H9 (cell line): Measurements from ENCODE around the gene ORMDL1. TPM values are rescaled to one million over a fixed set of nuclear protein-coding genes. Genes with fewer than 3 reads are reported as not detected.

Experiments
- DNase-seq: peaks from one replicate; pipeline ENCODE4 v3.0.0-alpha.2; 2017
- H2AFZ ChIP-seq: one replicate; pipeline ENCODE4 v1.6.1; 2013; ENCODE audit warnings: mild to moderate bottlenecking, low read length, control low read depth, moderate library complexity
- H2AK5ac ChIP-seq: 2 replicates; pipeline ENCODE4 v1.6.1; 2013; ENCODE audit warnings: low read length, control low read depth, mixed read lengths; ENCODE audit not compliant: insufficient read length
- H2BK120ac ChIP-seq: one replicate; pipeline ENCODE4 v1.6.1; 2013; ENCODE audit warnings: low read depth, mild to moderate bottlenecking, low read length, control low read depth, inconsistent platforms; ENCODE audit not compliant: poor library complexity, severe bottlenecking
- H2BK12ac ChIP-seq: 2 replicates; pipeline ENCODE4 v1.6.1; 2013; ENCODE audit warnings: low read length, control low read depth, mixed read lengths, low read depth; ENCODE audit not compliant: insufficient read length
- H2BK15ac ChIP-seq: 2 replicates; pipeline ENCODE4 v1.6.1; 2013; ENCODE audit warnings: low read depth, low read length, control low read depth
- H2BK20ac ChIP-seq: one replicate; pipeline ENCODE4 v1.6.1; 2013; ENCODE audit warnings: low read depth, mild to moderate bottlenecking, low read length, control low read depth, inconsistent platforms; ENCODE audit not compliant: poor library complexity, severe bottlenecking
- H2BK5ac ChIP-seq: 2 replicates; pipeline ENCODE4 v1.6.1; 2013; ENCODE audit warnings: low read length, control low read depth, mixed read lengths; ENCODE audit not compliant: insufficient read length
- H3K14ac ChIP-seq: 2 replicates; pipeline ENCODE4 v1.6.1; 2013; ENCODE audit warnings: low read length, control low read depth; ENCODE audit not compliant: insufficient read depth
- H3K18ac ChIP-seq: 2 replicates; pipeline ENCODE4 v1.6.1; 2013; ENCODE audit warnings: low read depth, mild to moderate bottlenecking, mixed read lengths, low read length, control low read depth; ENCODE audit not compliant: insufficient read length
- H3K23ac ChIP-seq: 2 replicates; pipeline ENCODE4 v1.6.1; 2013; ENCODE audit warnings: low read length, control low read depth, mixed read lengths, low read depth; ENCODE audit not compliant: insufficient read length
- H3K23me2 ChIP-seq: 2 replicates; pipeline ENCODE4 v1.6.1; 2013; ENCODE audit warnings: low read depth, mild to moderate bottlenecking, mixed read lengths, low read length, control low read depth; ENCODE audit not compliant: insufficient read length, poor library complexity, severe bottlenecking
- H3K27ac ChIP-seq: 2 replicates; pipeline ENCODE4 v1.5.1; 2013; ENCODE audit warnings: low read length, control low read depth, mixed read lengths, low read depth; ENCODE audit not compliant: insufficient read length
- H3K27me3 ChIP-seq: 2 replicates; pipeline ENCODE4 v1.6.1; 2013; ENCODE audit warnings: low read length, control low read depth, inconsistent platforms; ENCODE audit not compliant: insufficient read depth
- H3K4ac ChIP-seq: 2 replicates; pipeline ENCODE4 v1.6.1; 2013; ENCODE audit warnings: low read depth, mild to moderate bottlenecking, control low read depth, inconsistent platforms, low read length, moderate library complexity
- H3K4me1 ChIP-seq: 2 replicates; pipeline ENCODE4 v1.6.1; 2013; ENCODE audit warnings: low read length, control low read depth, inconsistent platforms; ENCODE audit not compliant: insufficient read depth
- H3K4me2 ChIP-seq: 2 replicates; pipeline ENCODE4 v1.6.1; 2013; ENCODE audit warnings: low read length, control low read depth, mixed read lengths; ENCODE audit not compliant: insufficient read length, insufficient read depth
- H3K56ac ChIP-seq: 2 replicates; pipeline ENCODE4 v1.6.1; 2013; ENCODE audit warnings: low read depth, mild to moderate bottlenecking, mixed read lengths, low read length, control low read depth; ENCODE audit not compliant: insufficient read length
- H3K79me1 ChIP-seq: 2 replicates; pipeline ENCODE4 v1.6.1; 2013; ENCODE audit warnings: low read depth, mild to moderate bottlenecking, moderate library complexity, low read length, control low read depth, inconsistent platforms; ENCODE audit not compliant: insufficient read depth, poor library complexity, severe bottlenecking
- H3K79me2 ChIP-seq: 2 replicates; pipeline ENCODE4 v1.6.1; 2013; ENCODE audit warnings: low read length, control low read depth, inconsistent platforms; ENCODE audit not compliant: insufficient read depth
- H3K9ac ChIP-seq: 2 replicates; pipeline ENCODE4 v1.6.1; 2013; ENCODE audit warnings: low read length, control low read depth, mixed read lengths; ENCODE audit not compliant: insufficient read length; ENCODE audit errors: extremely low read depth
- H3K9me3 ChIP-seq: one replicate; pipeline ENCODE4 v1.6.1; 2013; ENCODE audit warnings: low read depth, low read length, inconsistent platforms; ENCODE audit not compliant: control insufficient read depth
- H3T11ph ChIP-seq: one replicate; pipeline ENCODE4 v1.6.1; 2013; ENCODE audit warnings: mild to moderate bottlenecking, low read length, control low read depth, inconsistent platforms
- H4K20me1 ChIP-seq: one replicate; pipeline ENCODE4 v1.6.1; 2013; ENCODE audit not compliant: control insufficient read depth, insufficient read length, insufficient read depth
- H4K5ac ChIP-seq: 2 replicates; pipeline ENCODE4 v1.6.1; 2013; ENCODE audit warnings: low read depth, mild to moderate bottlenecking, mixed read lengths, low read length, control low read depth; ENCODE audit not compliant: insufficient read length
- H4K8ac ChIP-seq: replicated peaks from 2 replicates; pipeline ENCODE4 v1.6.1; 2013; ENCODE audit warnings: low read length, control low read depth, mixed read lengths, low read depth; ENCODE audit not compliant: insufficient read length
- H4K91ac ChIP-seq: 2 replicates; pipeline ENCODE4 v1.6.1; 2013; ENCODE audit warnings: low read depth, mild to moderate bottlenecking, moderate library complexity, mixed read lengths, low read length, control low read depth; ENCODE audit not compliant: insufficient read length
- H3K27ac Mint-ChIP-seq, 3 experiments: 2 replicates in 2 of 3; 3 replicates in 1 of 3; pipeline ENCODE4 v1.8.0; 2020 to 2021; ENCODE audit warnings: mixed read lengths in 3 of 3, mild to moderate bottlenecking in 1 of 3, moderate library complexity in 1 of 3
- H3K27me3 Mint-ChIP-seq: 2 replicates; pipeline ENCODE4 v1.8.0; 2021; ENCODE audit warnings: low read depth, mild to moderate bottlenecking, moderate library complexity, mixed read lengths
- H3K36me3 Mint-ChIP-seq, 3 experiments: 2 replicates in 2 of 3; 3 replicates in 1 of 3; pipeline ENCODE4 v1.8.0; 2020 to 2021; ENCODE audit warnings: low read depth in 3 of 3, mixed read lengths in 3 of 3; ENCODE audit not compliant: insufficient read depth in 1 of 3
- H3K4me1 Mint-ChIP-seq, 2 experiments: 2 replicates each; pipeline ENCODE4 v1.8.0; 2020; ENCODE audit warnings: mixed read lengths in 2 of 2
- H3K4me3 Mint-ChIP-seq, 2 experiments: 2 replicates in 1 of 2; 3 replicates in 1 of 2; pipeline ENCODE4 v1.8.0; 2020 to 2021; ENCODE audit warnings: mild to moderate bottlenecking in 2 of 2, mixed read lengths in 2 of 2, moderate library complexity in 1 of 2
- H3K9me3 Mint-ChIP-seq, 2 experiments: 2 replicates in 1 of 2; 3 replicates in 1 of 2; pipeline ENCODE4 v1.8.0; 2020; ENCODE audit warnings: mild to moderate bottlenecking in 2 of 2, mixed read lengths in 2 of 2, moderate library complexity in 1 of 2
- WGBS: extraction: QIAGEN DNeasy Blood & Tissue Kit; methylation state at CpG from one replicate; pipeline ENCODE4 v1.1.7; 2013; ENCODE audit warnings: missing lambda C conversion rate, low lambda C conversion rate, mixed read lengths; ENCODE audit not compliant: insufficient read length; ENCODE audit errors: extremely low coverage; 5-methylcytosine and 5-hydroxymethylcytosine counted together
- total RNA-seq: library from RNA; stranded (reverse); gene quantifications from 2 replicates; pipeline ENCODE4 v1.2.1, GENCODE V29; 2021
- TF ChIP-seq, protein P1 (sequence below): fragments of 200-600 bp; sonication (generic); conservative IDR thresholded peaks from 3 replicates; pipeline ENCODE4 v1.8.0; 2021; ENCODE audit warnings: antibody characterized with exemption, mild to moderate bottlenecking

Gene ORMDL1
- total RNA-seq, 1 experiment from 2014 or later: 59.7 TPM

DNA sequence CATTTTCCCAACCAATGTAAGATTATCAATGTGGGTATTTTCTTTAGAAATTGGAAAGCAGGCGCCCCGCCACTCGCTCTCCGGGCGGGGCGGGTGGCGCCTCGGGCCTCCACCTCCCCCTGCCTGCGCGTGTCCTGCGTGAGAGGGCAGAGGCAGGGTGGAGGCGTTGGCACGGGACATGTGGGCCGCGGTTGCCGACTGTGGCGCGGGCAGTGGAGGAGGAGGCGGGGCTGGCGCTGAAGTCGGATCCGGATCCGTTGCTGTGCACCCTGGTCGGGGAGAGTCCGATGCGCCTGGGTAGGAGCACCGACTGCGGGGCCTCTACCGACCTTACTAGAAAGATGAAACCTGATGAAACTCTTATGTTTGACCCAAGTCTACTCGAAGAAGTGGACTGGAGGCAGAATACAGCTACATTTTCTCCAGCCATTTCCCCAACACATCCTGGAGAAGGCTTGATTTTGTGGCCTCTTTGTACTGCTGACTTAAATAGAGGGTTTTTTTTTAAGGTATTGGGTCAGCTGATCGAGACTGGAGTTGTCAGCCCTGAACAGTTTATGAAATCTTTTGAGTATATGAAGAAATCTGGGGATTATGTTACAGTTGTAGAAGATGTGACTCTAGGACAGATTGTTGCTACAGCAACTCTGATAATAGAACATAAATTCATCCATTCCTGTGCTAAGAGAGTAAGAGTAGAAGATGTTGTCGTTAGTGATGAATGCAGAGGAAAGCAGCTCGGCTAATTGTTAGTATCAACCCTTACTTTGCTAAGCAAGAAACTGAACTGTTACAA lies 38.0 kb upstream of the ORMDL1 start:
- Histone ChIP-seq H3K79me1 (no peaks in the 10 kb centered on the region), H3K23ac (no peak overlapping the region), H3K56ac (no peak overlapping the region), H2AK5ac (no peak overlapping the region), H2BK5ac (no peak overlapping the region), H3K27ac (no peak overlapping the region), H3K9ac (no peak overlapping the region), H3K27me3 (no peaks in the 10 kb centered on the region), H3K18ac (no peak overlapping the region), H4K91ac (no peak overlapping the region), H3K4me2 (no peak overlapping the region), H4K5ac (no peak overlapping the region), H3K4ac (no peak overlapping the region), H2BK20ac (no peak overlapping the region), H2AFZ (no peak overlapping the region), H3K4me1 (no peaks in the 10 kb centered on the region), H2BK12ac (no peak overlapping the region), H4K20me1 (no peaks in the 10 kb centered on the region), H3K14ac (no peak overlapping the region), H2BK120ac (no peak overlapping the region), H3T11ph (no peak overlapping the region), H3K79me2 (no peaks in the 10 kb centered on the region), H3K23me2 (no peaks in the 10 kb centered on the region), H3K9me3 (no peaks in the 10 kb centered on the region), H4K8ac (no peak overlapping the region), H2BK15ac (no peak overlapping the region)
- peaks cover 7 to 20% (median 16%) of the 10 kb centered on the region in 3 experiments; a peak in 5 of 7 replicates for H3K36me3 Mint-ChIP-seq
- no peaks in the 10 kb centered on the region for H3K27me3 Mint-ChIP-seq
- H3K9me3 Mint-ChIP-seq: no peaks in the 10 kb centered on the region
- H3K4me3 Mint-ChIP-seq: no peak overlapping the region
- H3K27ac Mint-ChIP-seq: peak overlapping the region in 2 of 3 experiments; percentile 16 to 22; a peak in 1 of 7 replicates
- no peaks in the 10 kb centered on the region for H3K4me1 Mint-ChIP-seq
- no CpG with 5 or more reads among the region's 33 CpGs for WGBS
- TF ChIP-seq, protein P1, sequence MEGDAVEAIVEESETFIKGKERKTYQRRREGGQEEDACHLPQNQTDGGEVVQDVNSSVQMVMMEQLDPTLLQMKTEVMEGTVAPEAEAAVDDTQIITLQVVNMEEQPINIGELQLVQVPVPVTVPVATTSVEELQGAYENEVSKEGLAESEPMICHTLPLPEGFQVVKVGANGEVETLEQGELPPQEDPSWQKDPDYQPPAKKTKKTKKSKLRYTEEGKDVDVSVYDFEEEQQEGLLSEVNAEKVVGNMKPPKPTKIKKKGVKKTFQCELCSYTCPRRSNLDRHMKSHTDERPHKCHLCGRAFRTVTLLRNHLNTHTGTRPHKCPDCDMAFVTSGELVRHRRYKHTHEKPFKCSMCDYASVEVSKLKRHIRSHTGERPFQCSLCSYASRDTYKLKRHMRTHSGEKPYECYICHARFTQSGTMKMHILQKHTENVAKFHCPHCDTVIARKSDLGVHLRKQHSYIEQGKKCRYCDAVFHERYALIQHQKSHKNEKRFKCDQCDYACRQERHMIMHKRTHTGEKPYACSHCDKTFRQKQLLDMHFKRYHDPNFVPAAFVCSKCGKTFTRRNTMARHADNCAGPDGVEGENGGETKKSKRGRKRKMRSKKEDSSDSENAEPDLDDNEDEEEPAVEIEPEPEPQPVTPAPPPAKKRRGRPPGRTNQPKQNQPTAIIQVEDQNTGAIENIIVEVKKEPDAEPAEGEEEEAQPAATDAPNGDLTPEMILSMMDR: no peak
- no peak for DNase-seq
